ENCODE results near the gene TNNI3K. TPM values are rescaled to one million over a fixed set of nuclear protein-coding genes. Genes with fewer than 3 reads are reported as not detected.

Gene TNNI3K
- polyA plus RNA-seq, 1 of the 3 experiments (the other 2 are of a cell fraction), result 0.31 TPM

GRCh38 chr1:74223453-74223852, 11.7 kb upstream of the TNNI3K start:
- Histone ChIP-seq H3F3A (replicated peaks; ENCODE audit: insufficient read depth) (no peaks in the 10 kb centered on the region), H3K9me3 (no peaks in the 10 kb centered on the region), H3K4me3 (ENCODE audit: low read depth in 2 of 2, low read length in 1 of 2) (no peak overlapping the region), H2AFZ (ENCODE audit: low read depth) (no peak overlapping the region), H3K9me2 (no peaks in the 10 kb centered on the region), H3K27ac (ENCODE audit: low read depth in 2 of 2, low read length in 1 of 2) (no peak overlapping the region), H3K27me3 (ENCODE audit: insufficient read depth) (no peaks in the 10 kb centered on the region), H3K4me1 (ENCODE audit: control insufficient read depth in 1 of 2, insufficient read depth in 2 of 2, low read depth in 1 of 2, low read length in 1 of 2) (no peaks in the 10 kb centered on the region; a peak in 1 of 4 replicates), H3K4me2 (no peak overlapping the region), H4K20me1 (ENCODE audit: insufficient read depth) (no peaks in the 10 kb centered on the region), H3K79me2 (ENCODE audit: insufficient read depth) (no peaks in the 10 kb centered on the region), H3K36me3 (replicated peaks in 1 of 2; ENCODE audit: control insufficient read depth in 1 of 2, insufficient read depth in 2 of 2, low read length in 1 of 2) (no peaks in the 10 kb centered on the region), H3K9ac (no peak overlapping the region)
- 5% methylated on average over 2 of the region's 3 CpGs for WGBS (ENCODE audit: low lambda C conversion rate)
- TF ChIP-seq NRF1 (IDR thresholded peaks at IDR 0.05; ENCODE audit: low read depth, low read length) (no peak), YY1 (IDR thresholded peaks at IDR 0.05; ENCODE audit: low read depth) (no peak), EP300 (IDR thresholded peaks at IDR 0.05; ENCODE audit: borderline replicate concordance in 1 of 2, low read depth in 1 of 2, low read length in 1 of 2) (no peak), GABPA (IDR thresholded peaks at IDR 0.05; ENCODE audit: low read depth) (no peak), POLR2AphosphoS5 (IDR thresholded peaks at IDR 0.05; ENCODE audit: low read depth, low read length) (no peak), JUND (IDR thresholded peaks at IDR 0.05) (no peak), TCF12 (IDR thresholded peaks at IDR 0.05) (no peak), FOSL2 (IDR thresholded peaks at IDR 0.05; ENCODE audit: borderline replicate concordance, low read depth) (no peak), TAF1 (IDR thresholded peaks at IDR 0.05; ENCODE audit: borderline replicate concordance, low read depth, low read length) (no peak), SIN3A (IDR thresholded peaks at IDR 0.05; ENCODE audit: borderline replicate concordance, low read depth, low read length) (no peak), RFX5 (IDR thresholded peaks at IDR 0.05; ENCODE audit: low read length) (no peak), IRF3 (IDR thresholded peaks at IDR 0.05; ENCODE audit: low read depth, low read length) (no peak), ELF1 (IDR thresholded peaks at IDR 0.05) (no peak), REST (IDR thresholded peaks at IDR 0.05; ENCODE audit: low read depth, low read length) (no peak)
- TF ChIP-seq, protein P1, sequence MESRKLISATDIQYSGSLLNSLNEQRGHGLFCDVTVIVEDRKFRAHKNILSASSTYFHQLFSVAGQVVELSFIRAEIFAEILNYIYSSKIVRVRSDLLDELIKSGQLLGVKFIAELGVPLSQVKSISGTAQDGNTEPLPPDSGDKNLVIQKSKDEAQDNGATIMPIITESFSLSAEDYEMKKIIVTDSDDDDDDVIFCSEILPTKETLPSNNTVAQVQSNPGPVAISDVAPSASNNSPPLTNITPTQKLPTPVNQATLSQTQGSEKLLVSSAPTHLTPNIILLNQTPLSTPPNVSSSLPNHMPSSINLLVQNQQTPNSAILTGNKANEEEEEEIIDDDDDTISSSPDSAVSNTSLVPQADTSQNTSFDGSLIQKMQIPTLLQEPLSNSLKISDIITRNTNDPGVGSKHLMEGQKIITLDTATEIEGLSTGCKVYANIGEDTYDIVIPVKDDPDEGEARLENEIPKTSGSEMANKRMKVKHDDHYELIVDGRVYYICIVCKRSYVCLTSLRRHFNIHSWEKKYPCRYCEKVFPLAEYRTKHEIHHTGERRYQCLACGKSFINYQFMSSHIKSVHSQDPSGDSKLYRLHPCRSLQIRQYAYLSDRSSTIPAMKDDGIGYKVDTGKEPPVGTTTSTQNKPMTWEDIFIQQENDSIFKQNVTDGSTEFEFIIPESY (IDR thresholded peaks at IDR 0.05; ENCODE audit: borderline replicate concordance, low read depth), result no peak
- ChIA-PET POLR2A (no interaction called here), CTCF (interaction anchor here (1.0 kb wide), 1 partner anchor 466 kb away, joined by 3 read pairs; no protein-coding TSS in a partner anchor)
- DNase-seq, result no peak

Measured in SK-N-SH (cell line).